GM13976 (cell line): Measurements from ENCODE around the gene SLC27A6.
"Not testable (repeated sequence)": the region's sequence is repeated elsewhere in the genome, so short reads cannot be mapped to it uniquely, and the experiment has no call there.

ENCODE experiments used
- DNase-seq: peaks from one replicate; pipeline ENCODE4 v3.0.0; 2012; ENCODE audit warnings: low spot score
- in situ Hi-C: fragments of 300-500 bp; cut with MboI; formaldehyde crosslinking; loops from one replicate; pipeline ENCODE4 v1.12.0; 2022; ENCODE audit warnings: low sequenced_read_pairs, mixed read lengths, inconsistent platforms; ENCODE audit not compliant: unreplicated experiment
- TF ChIP-seq, protein P1 (sequence below): IDR thresholded peaks from 2 replicates; pipeline ENCODE4 v1.5.1; 2012; ENCODE audit warnings: borderline replicate concordance, mild to moderate bottlenecking; ENCODE audit not compliant: insufficient read depth; ENCODE audit errors: extremely low read depth, missing control alignments, control extremely low read depth

SLC27A6 gene

GRCh38 chr5:129020683-129021082 lies 55.4 kb downstream of the SLC27A6 start:
- no peak for DNase-seq
- in situ Hi-C loops, result no loop called here
- TF ChIP-seq, protein P1, sequence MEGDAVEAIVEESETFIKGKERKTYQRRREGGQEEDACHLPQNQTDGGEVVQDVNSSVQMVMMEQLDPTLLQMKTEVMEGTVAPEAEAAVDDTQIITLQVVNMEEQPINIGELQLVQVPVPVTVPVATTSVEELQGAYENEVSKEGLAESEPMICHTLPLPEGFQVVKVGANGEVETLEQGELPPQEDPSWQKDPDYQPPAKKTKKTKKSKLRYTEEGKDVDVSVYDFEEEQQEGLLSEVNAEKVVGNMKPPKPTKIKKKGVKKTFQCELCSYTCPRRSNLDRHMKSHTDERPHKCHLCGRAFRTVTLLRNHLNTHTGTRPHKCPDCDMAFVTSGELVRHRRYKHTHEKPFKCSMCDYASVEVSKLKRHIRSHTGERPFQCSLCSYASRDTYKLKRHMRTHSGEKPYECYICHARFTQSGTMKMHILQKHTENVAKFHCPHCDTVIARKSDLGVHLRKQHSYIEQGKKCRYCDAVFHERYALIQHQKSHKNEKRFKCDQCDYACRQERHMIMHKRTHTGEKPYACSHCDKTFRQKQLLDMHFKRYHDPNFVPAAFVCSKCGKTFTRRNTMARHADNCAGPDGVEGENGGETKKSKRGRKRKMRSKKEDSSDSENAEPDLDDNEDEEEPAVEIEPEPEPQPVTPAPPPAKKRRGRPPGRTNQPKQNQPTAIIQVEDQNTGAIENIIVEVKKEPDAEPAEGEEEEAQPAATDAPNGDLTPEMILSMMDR, result no peak

GRCh38 chr5:129021744-129022143 lies 56.5 kb downstream of the SLC27A6 start:
- TF ChIP-seq, protein P1, result no peak
- no peak for DNase-seq
- in situ Hi-C loops, result no loop called here

DNA sequence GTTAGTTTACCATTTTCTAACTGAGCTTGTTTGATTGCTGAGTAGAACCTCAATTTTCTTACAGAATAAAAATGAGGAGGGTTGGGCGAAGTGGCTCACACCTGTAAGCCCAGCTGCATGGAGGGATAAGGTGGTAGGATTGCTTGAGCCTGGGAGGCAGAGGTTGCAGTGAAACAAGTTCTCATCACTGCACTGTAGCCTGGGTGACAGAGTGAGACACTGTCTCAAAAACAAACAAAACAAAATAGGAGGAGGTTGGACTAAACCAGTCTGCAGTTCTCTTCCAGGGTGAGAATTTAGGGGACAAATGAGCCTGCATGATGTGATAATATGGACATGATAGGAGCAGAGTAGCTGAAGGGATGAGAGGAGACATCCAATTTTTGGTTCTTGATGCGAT lies 57.3 kb downstream of the SLC27A6 start:
- no peak for DNase-seq
- in situ Hi-C loops, result no loop called here
- TF ChIP-seq, protein P1, result no peak

DNA sequence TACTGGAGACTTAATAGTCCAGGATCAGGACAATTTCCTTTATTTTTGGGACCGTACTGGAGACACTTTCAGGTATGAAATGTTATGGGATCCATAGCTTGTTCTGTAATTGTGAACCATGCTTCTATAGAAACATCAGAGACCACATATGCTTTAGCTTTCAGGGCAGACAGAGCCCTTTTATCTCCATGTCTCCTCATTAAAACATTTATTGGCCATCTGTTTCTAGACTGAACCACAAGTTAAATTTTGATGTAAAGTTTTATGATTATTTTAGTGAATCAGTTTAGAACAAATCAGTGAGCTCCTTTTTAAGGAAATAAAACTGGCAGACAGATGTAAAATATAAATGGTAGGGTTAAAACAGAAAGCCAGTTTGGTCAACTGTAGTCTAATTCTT lies 62.0 kb downstream of the SLC27A6 start:
- DNase-seq, result no peak
- in situ Hi-C loops, result no loop called here
- TF ChIP-seq, protein P1, result no peak

DNA sequence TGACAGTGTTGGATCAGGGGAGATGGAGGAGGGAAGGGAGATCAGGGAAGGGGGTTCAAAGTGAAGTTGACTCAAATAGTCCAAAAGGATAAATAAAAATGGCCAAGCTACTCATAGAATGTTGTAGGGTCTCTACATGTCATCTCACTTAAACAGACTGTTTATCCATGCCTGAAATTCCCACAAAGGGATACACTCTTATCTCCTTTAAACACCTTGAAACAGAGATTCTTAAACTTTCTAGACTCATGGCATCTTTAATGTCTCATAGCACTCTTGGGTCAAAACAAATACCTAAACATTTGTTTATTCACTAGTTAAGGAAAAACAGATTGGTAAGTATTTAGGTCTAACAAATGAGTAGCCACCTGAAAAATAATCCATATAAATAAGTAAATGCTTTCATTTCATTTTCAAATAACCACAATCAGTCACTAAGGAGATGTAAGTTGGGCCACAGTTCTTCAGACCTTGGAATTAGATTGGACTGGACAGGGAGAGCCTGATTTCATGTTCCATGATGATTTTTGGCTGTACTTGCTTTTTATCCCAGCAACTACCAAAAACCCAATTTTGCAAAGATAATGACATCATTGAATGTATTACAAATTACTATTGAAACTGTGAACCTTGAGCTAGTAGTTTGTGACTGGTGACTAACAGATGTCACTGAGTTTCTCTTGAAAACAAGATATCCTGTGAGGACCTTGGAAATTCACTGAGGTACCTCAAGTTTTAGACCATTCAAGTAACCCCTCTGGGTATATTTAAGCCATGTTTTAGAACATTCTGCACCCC lies 66.8 kb downstream of the SLC27A6 start:
- TF ChIP-seq, protein P1, result no peak
- in situ Hi-C loops, result no loop called here
- no peak for DNase-seq

- DNase-seq, in situ Hi-C loops: not testable (repeated sequence)
Measured at GRCh38 chr5:129036257-129036656, 71.0 kb downstream of the SLC27A6 start.

DNA sequence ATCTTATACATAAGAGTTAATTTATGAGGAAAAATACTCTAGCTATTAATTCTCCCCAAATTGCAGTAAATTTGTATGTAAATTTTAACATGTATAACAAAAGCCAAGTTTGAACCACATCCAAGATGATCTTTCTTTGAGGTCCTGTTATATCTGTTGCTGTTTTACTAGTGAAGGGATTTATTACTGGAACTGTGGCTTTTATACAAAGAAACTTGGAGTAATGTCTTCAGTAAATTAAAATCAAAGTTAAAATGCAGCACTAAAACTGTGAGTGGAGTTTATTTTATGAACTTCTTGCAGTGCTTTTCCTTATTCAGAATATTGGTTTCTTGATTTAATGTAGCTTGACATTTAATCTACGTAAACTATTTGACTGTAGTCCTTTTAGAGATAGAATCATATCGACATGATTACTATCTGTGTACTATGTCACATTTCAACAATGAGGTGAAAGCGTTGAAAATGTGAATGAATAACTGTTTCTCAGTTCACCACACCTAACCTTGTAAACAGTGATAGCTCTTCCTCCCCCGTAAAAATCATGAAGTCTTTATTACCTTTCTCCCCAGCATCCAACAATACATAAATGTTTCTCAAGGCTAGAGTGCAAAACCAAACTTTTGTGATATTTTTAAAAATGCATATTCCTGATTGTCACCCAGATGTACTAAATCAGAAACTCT lies 76.1 kb downstream of the SLC27A6 start:
- TF ChIP-seq, protein P1, result no peak
- in situ Hi-C loops, result no loop called here
- no peak for DNase-seq
